Keratinocyte (primary cell): ENCODE results near the gene GSN.

Experiments used
- EZH2 ChIP-seq: IDR thresholded peaks from one replicate; pipeline ENCODE4 v1.6.1; 2012; ENCODE audit warnings: inconsistent platforms, mild to moderate bottlenecking, low read length, moderate library complexity
- TF ChIP-seq, protein P1 (sequence below), 3 experiments: IDR thresholded peaks in 1 of 3; conservative IDR thresholded peaks in 1 of 3; optimal IDR thresholded peaks in 1 of 3; 2 replicates in 2 of 3; 3 replicates in 1 of 3; pipeline versions ENCODE3 to v1.5.1; 2011; ENCODE audit warnings: low read length in 3 of 3, mild to moderate bottlenecking in 3 of 3, moderate library complexity in 2 of 3, control low read depth in 1 of 3, inconsistent platforms in 1 of 3; ENCODE audit not compliant: insufficient read depth in 2 of 3; ENCODE audit errors: extremely low read depth in 1 of 3

DNA sequence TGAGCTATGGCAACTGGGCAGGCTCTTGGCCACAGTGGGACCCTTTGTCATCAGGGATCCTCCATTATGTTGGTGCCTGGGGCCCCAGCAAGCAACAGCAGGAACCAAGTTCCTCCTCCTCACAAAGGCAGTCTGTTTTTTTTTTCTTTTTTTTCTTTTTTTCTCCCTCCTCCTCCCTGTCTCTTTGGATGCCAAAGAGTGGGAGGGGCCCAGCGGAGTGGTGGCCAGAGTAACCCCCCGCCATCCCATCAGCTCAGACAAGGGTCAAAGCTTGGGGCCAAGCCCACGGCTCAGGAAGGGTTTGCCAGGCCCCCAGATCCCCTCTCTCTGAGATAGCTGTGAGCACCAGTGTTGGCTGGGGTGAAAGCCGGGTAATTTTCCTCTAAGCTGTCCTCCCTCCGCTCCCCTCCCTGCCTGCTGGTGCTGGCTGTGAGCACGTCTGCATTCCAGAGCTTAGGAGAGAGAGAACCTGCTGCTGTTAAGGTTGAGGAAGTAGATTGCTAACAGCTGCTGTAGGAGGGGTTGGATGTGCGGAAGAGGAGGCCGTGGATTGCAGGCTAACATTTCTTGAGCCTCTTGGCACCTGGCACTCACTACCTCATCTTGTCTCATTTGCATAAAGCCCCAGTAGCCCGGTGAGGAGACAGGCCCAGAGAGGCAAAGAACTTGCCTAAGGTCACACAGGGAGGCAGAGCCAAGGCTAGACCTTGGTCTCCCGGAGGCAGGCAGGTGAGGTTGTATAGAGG lies 21.2 kb downstream of the GSN start:
- TF ChIP-seq, protein P1, sequence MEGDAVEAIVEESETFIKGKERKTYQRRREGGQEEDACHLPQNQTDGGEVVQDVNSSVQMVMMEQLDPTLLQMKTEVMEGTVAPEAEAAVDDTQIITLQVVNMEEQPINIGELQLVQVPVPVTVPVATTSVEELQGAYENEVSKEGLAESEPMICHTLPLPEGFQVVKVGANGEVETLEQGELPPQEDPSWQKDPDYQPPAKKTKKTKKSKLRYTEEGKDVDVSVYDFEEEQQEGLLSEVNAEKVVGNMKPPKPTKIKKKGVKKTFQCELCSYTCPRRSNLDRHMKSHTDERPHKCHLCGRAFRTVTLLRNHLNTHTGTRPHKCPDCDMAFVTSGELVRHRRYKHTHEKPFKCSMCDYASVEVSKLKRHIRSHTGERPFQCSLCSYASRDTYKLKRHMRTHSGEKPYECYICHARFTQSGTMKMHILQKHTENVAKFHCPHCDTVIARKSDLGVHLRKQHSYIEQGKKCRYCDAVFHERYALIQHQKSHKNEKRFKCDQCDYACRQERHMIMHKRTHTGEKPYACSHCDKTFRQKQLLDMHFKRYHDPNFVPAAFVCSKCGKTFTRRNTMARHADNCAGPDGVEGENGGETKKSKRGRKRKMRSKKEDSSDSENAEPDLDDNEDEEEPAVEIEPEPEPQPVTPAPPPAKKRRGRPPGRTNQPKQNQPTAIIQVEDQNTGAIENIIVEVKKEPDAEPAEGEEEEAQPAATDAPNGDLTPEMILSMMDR (optimal IDR thresholded peaks at IDR 0.05 in 1 of 3, IDR thresholded peaks at IDR 0.05 in 1 of 3, conservative IDR thresholded peaks at IDR 0.05 in 1 of 3; ENCODE audit: extremely low read depth in 1 of 3, insufficient read depth in 2 of 3, low read length in 3 of 3) = no peak
- TF ChIP-seq EZH2 = no peak
